Mononuclear cell (primary cell): Measurements from ENCODE around the gene SELENON. TPM values are rescaled to one million over a fixed set of nuclear protein-coding genes. Genes with fewer than 3 reads are reported as not detected.
A peak's percentile ranks its signal among the peaks of the same experiment; 100 is the strongest.

ENCODE experiments used
- H3K27me3 ChIP-seq: 2 replicates; pipeline ENCODE4 v1.6.0; 2011; ENCODE audit warnings: low read length, control low read depth; ENCODE audit not compliant: insufficient read depth
- H3K4me1 ChIP-seq: 2 replicates; pipeline ENCODE4 v1.5.1; 2011; ENCODE audit warnings: mild to moderate bottlenecking, low read length, control low read depth; ENCODE audit not compliant: insufficient read depth
- H3K4me3 ChIP-seq: 2 replicates; pipeline ENCODE4 v1.5.1; 2011; ENCODE audit warnings: mild to moderate bottlenecking, low read length, moderate library complexity
- H3K9me3 ChIP-seq: 2 replicates; pipeline ENCODE4 v1.5.1; 2011; ENCODE audit warnings: low read depth, mild to moderate bottlenecking, control low read depth, low read length
- total RNA-seq: library from RNA; depleted of rRNA; stranded (reverse); fragments of >200 nt; gene quantifications from one replicate; pipeline ENCODE4 v1.2.3, GENCODE V29; 2012

SELENON gene
- total RNA-seq, 1 donor, result 13.4 TPM

DNA sequence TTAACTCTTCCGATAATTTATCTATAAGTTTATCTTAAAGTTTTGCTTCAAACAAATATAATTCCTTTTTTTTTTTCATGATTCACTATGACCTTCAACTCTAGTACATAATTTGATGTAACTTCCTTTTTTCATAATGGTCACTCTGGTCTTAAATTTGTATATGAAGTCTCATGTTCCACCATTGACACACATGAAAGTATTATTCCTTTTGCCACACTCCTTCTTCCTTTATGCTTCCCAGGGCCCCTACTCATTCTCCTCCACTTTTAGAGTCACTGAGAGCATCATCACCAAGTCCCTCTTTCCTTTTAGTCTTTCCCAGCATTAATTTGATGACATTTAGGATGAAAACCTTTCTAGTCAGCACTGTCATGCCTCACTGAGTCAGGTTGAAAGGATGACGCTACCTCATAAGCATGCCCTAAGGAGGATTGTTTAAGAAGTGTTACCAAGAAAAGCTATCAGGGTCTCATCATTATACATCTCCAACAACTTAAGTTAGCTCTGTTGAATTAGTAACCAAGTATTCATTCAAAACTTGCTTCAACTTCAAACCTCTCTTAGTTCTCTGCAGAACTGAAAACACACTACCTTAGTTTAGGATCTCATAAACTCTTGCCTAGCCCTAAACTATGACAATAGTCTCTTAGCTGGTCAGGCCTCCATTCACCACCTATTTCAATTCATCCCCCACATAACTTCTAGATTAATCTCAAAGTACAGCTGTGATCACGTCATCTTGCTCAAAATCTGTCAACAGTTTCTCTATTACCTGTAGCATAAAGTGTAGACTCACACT is 44.7 kb downstream of the SELENON start:
- Histone ChIP-seq H3K4me3 (no peak overlapping the region), H3K4me1 (peaks cover 4% of the 10 kb centered on the region), H3K9me3 (no peaks in the 10 kb centered on the region), H3K27me3 (no peaks in the 10 kb centered on the region)

DNA sequence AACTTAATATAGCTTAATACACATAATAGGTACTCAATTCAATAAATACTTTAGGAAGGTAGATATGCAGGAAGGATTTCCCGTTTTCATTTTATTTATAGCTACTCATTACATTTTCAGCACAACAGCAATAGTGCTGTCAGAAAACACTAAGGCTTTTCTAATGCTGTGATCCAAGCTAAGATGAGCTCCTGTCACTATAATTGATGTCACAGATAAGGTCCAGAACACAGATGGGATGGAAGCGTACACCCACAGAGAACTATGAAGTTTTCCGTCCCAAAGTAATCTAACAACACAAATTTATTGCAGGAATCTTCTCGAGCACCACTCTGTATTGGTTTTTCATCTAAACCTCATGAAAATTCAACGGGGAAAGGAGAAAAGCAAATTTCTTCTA is 45.7 kb downstream of the SELENON start:
- H3K27me3 ChIP-seq, result no peaks in the 10 kb centered on the region
- no peaks in the 10 kb centered on the region for H3K9me3 ChIP-seq
- H3K4me1 ChIP-seq, result peaks cover 4% of the 10 kb centered on the region
- H3K4me3 ChIP-seq, result no peak overlapping the region

DNA sequence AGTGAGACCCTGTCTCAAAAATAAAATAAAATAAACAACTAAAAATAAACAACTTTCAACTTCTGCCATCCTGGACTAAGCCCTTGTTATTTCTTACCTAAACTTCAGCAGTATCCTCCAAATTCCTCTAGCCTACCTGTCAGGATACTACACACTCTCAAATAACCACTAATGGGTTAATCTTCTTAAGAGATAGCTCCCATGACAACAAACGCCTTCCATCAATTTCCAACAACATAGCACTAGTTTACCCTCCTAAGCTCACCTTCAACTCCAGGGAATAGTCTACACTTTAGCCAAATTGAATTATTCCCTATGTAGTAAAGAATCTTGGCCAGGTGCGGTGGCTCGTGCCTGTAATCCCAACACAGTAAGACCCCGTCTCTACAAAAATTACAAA is 47.9 kb downstream of the SELENON start:
- H3K27me3 ChIP-seq, result no peaks in the 10 kb centered on the region
- H3K9me3 ChIP-seq, result no peaks in the 10 kb centered on the region
- no peak overlapping the region for H3K4me3 ChIP-seq
- H3K4me1 ChIP-seq, result peaks cover 4% of the 10 kb centered on the region

DNA sequence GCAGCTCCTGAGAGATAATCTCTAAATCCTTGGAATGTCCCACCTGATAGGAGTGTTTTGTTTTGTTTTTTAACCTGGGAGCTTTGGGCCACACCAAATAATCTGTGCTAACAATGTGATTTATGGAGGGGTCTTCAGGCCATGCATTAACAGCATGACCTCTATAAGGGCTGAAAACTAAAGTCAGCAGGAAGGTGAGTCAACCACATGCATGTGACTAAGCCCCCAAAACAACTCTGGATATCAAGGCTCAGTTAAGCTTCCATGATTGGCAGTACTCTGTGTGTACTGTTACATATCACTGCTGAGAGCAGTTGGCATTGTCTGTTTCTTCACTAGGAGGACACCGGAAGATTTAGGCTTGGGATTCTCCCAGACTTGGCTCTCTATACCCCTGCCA is 48.5 kb downstream of the SELENON start:
- no peaks in the 10 kb centered on the region for H3K27me3 ChIP-seq
- no peak overlapping the region for H3K4me3 ChIP-seq
- peaks cover 4% of the 10 kb centered on the region for H3K4me1 ChIP-seq
- no peaks in the 10 kb centered on the region for H3K9me3 ChIP-seq

DNA sequence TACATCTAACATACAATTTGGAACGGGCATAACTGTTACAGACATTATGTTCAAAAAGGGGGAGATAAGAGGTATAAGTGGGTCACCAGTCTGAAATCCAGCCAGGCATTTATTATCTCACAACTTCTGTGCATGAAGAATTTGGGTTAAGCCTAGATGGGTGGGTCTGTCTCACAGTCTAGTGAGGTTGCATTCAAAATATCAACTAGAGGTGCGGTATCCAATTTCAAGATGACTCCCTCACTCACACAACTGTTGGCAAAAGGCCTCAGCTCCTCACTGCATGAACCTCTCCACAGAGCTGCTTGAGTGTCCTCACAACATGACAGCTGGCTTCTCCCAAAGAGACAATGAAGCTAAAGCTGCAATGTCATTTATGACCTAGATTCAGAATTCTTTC is 54.6 kb downstream of the SELENON start:
- Histone ChIP-seq H3K4me3 (no peak overlapping the region), H3K9me3 (no peaks in the 10 kb centered on the region), H3K27me3 (no peaks in the 10 kb centered on the region), H3K4me1 (peaks cover 10% of the 10 kb centered on the region)

DNA sequence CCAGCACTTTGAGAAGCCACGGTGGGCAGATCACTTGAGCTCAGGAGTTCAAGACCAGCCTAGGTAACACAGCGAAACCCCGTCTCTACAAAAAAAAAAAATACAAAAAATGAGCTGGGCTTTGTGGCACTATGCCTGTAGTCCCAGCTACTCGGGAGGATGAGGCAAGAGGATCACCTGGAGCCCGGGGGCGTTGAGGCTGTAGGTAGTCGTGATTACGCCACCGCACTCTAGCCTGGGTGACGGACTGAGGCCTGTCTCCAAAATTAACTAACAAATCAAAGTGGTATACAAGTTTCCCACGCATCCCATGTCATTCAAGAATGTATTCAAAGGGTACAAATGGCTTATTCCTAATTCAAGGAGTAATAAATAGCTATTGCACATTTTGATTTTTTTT is 56.9 kb downstream of the SELENON start:
- Histone ChIP-seq H3K27me3 (no peaks in the 10 kb centered on the region), H3K4me1 (peaks cover 33% of the 10 kb centered on the region), H3K4me3 (no peak overlapping the region), H3K9me3 (no peaks in the 10 kb centered on the region)

DNA sequence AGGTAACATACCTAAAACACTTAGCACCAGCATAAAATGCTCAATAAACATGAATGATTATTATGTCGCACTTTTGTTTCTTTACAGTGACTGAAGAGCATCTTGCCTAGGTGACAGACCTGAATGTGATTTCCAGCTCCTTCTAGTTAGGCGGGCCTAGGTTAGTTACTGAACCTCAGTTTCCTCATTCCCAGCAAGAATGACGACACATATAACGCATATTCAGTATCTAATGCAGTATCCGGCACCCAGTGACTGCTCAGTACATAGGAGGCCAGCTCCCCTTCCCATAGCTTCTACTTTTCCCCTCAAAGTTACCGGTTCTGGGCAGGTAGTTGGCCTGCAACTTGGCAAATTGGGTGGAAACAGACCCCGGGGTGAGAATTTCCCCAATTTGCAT is 58.5 kb downstream of the SELENON start:
- peaks cover 40% of the 10 kb centered on the region for H3K4me1 ChIP-seq
- no peaks in the 10 kb centered on the region for H3K27me3 ChIP-seq
- H3K9me3 ChIP-seq, result no peaks in the 10 kb centered on the region
- H3K4me3 ChIP-seq, result peak overlapping the region; percentile 76

DNA sequence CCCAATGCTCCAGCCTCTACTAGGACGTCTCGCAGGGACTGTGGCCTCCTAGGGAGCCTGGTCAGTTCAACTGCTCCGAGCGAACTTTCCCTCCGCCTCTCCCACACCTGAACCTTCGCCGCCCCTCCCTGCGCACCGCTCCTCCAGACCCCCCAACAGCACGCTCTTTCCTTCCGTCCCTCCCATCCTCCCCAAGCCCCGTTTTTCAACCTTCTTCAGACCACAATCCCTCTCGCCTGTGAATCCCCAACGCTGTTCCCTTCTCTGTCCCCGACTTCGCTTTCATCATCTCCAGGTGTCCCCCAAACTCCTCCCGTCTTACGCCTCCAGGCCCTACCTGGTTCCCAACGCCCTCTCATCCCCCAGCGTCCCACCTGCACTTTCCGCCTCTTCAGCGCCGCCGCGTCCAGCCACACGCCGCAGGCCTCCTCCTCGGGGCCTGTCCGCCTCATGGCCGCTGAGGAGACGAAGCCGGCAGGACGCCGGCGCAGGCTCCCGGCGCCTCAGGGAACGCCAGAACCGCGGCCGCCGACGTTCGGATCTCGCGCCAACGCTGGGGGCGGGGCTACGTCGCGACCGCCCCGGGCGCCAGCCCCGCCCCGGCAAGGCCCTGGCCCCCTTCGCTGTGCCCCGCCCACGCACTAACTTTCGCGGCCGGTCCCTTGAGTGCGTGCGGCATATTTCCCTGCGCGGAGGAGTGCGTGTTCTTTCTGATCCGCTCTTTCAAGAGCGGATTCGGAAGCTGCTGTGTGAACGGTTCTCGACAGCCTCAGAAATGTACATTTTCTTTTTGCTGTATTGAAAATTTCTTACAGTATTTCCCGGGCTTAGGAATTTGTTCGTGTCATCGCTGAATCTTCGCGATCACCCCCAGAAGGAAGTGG is 59.2 kb downstream of the SELENON start, which contains the start of gene AUNIP:
TSS of gene AUNIP (minus strand) at position 552 of the 884 bp plus-strand sequence. CDS start at position 452, 100 bp downstream.
- Histone ChIP-seq H3K4me1 (peaks cover 40% of the 10 kb centered on the region), H3K27me3 (no peaks in the 10 kb centered on the region), H3K4me3 (peak within 1 kb of the TSS; percentile 76), H3K9me3 (no peaks in the 10 kb centered on the region)

DNA sequence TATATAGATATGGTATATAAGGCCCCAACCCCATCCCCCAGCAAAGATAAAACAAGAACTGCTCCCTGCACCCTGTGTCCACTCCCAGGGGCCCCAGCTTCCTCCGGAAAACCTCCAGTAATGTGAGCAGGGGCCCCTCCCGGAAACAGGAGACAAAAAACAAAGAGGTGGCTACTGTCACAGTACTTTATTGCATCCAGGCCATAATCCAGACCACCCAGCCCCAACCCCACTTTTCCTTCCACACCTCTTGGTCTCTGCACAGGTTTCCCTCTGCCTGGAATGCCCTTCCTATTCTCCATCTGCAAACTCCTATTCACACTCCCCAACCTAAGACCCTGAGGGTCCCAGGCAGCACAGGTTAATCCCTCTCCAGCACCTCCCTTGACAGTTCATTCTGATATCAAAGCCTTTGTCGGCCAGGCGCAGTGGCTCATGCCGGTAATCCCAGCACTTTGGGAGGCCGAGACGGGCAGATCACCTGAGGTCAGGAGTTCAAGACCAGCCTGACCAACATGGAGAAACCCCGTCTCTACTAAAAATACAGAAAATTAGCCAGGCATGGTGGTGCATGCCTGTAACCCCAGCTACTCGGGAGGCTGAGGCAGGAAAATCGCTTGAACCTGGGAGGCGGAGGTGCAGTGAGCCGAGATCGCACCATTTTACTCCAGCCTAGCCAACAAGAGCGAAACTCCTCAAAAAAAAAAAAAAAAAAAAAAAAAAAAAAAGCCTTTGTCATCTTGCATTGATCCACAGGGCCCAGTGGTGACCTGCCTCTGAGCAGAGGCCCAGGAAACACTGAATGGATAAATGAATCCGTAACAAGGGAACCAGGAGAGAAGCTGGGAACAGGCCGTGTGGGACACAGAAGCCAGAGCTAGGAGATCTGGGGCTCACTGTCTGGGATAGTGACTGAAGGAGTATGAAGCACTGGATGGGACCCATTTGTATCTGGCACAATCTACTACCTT is 61.6 kb downstream of the SELENON start:
- H3K27me3 ChIP-seq, result no peaks in the 10 kb centered on the region
- H3K4me1 ChIP-seq, result peaks cover 40% of the 10 kb centered on the region
- no peaks in the 10 kb centered on the region for H3K9me3 ChIP-seq
- H3K4me3 ChIP-seq, result no peak overlapping the region

DNA sequence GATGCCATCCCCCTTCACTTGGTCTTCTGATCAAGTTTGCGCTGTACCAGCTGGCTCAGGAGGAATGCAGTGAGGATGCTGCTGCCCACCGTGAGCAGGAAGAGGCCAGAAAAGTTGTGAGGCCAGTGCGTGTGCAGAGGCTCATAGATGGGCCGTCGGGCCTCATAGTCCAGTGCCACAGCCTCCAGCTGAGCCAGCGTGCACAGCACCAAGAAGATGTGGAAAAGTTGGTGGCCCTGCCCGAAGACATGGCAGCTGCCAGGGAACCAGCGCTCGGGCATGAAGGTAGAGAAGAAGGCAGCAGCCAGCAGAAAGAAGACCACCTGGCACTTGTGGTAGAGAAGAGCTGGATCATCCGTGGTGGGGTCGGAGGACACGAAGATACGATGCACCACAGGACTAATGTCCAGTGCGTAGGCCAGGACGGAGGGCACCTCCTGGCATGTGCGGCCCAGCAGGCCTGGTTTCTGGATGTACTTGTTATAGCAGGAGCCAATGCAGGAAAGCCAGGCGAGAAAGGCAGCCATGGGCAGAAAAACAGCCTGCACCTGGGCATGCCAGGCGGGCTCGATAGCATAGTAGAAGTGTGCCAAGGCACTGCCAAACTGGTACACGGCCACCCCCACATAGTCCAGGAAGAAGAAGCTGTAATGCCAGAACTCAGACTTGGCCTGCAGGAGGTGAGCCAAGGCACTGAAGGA is 62.9 kb downstream of the SELENON start:
- no peak overlapping the region for H3K4me3 ChIP-seq
- no peaks in the 10 kb centered on the region for H3K27me3 ChIP-seq
- H3K4me1 ChIP-seq, result peaks cover 40% of the 10 kb centered on the region
- H3K9me3 ChIP-seq, result no peaks in the 10 kb centered on the region

DNA sequence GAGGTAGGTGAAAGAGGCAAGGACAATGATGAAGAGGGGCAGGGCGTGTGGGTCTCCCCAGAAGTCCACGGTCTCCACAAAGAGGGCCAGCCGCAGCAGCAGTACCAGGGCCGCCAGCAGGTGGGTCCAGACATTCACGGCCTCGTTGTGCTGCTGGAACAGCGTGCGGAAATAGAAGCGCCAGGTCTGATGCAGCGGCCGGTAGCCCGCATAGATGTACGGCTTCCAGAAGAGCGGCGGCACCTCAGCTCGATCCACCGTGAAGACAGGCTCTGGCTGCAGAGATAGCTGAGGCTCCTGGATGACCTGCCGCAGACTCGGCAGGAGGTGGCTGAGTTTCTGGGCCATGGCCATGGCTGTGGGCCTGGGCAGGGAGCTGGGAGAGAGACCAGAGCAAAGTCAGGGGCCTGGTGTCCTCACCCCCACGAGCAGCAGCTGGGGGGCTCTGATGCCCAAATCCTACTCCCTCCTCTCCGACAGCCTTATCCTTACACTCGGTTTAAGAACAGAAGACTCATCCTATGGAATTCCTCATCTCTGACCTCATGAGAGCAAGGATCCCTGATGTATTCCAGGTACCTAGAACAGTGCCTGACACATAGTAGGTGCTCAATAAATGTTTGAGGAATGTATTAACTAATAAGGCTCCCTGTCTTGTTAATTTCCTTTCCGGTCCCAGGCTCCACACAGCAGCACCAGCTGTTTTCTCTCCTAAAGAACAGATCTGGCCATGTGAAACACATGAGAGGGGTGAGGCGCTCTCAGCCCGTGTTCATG is 63.7 kb downstream of the SELENON start:
- Histone ChIP-seq H3K27me3 (no peaks in the 10 kb centered on the region), H3K4me1 (peaks cover 36% of the 10 kb centered on the region), H3K9me3 (no peaks in the 10 kb centered on the region), H3K4me3 (no peak overlapping the region)

DNA sequence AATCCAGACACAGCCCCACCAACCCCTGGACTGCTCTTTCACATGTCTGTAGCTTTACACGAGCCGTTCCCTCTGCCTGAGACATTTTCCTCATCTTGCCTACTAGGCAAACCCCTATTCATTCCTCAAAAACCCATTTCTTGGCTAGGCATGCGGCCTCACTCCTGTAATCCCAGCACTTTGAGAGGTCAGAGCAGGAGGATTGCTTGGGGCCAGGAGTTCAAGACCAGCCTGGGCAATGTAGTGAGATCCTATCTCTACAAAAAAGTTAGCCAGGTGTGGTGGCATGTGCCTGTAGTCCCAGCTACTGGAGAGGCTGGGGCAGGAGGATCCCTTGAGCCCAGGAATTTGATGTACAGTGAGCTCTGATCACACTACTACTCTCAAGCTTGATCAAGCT is 64.4 kb downstream of the SELENON start:
- H3K9me3 ChIP-seq, result no peaks in the 10 kb centered on the region
- H3K4me3 ChIP-seq, result no peak overlapping the region
- peaks cover 31% of the 10 kb centered on the region for H3K4me1 ChIP-seq
- no peaks in the 10 kb centered on the region for H3K27me3 ChIP-seq

DNA sequence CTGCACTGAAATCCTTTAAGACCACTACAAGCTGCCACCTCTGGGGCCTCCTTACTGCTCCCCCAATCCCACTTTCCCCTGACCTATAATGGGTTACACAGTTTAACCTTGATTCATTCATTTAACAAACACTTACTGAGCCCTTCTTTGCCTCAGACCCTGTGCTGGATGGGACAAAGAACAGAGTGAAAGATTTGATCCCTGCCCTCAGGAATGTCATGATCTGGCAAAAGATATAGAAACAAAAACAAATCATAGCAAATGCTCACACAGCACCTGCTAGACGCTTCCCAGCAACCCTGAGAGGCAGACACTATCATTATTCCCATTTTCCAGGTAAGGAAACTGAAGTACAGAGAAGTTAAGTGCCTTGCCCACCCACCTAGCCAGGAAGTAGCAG is 66.3 kb downstream of the SELENON start:
- Histone ChIP-seq H3K4me3 (no peak overlapping the region), H3K9me3 (no peaks in the 10 kb centered on the region), H3K27me3 (no peaks in the 10 kb centered on the region), H3K4me1 (peaks cover 22% of the 10 kb centered on the region)
